ENCODE data around the gene DNAJC24.

The DNAJC24 gene

GRCh38 chr11:31478223-31478590 is 108.5 kb downstream of the DNAJC24 start:
- Histone ChIP-seq H3K36me3 (replicated peaks) (no peaks in the 10 kb centered on the region), H3K4me3 (no peak overlapping the region), H3K4me1 (peaks cover 24% of the 10 kb centered on the region), H3K27me3 (ENCODE audit: low read depth) (peaks cover 10% of the 10 kb centered on the region; the same call in 1 of the 2 replicates), H3K9me3 (no peaks in the 10 kb centered on the region)
- peak in 1 of 2 experiments; percentile 88 for DNase-seq (ENCODE audit: low spot score in 2 of 2)
- in situ Hi-C loops (cut with MboI; ENCODE audit: low sequenced_read_pairs) = no loop called here

GRCh38 chr11:31479066-31479465 is 109.4 kb downstream of the DNAJC24 start:
- in situ Hi-C loops (cut with MboI; ENCODE audit: low sequenced_read_pairs) = no loop called here
- H3K27me3 ChIP-seq (ENCODE audit: low read depth) = peaks cover 10% of the 10 kb centered on the region; the same call in 1 of the 2 replicates

GRCh38 chr11:31480930-31481329 is 111.3 kb downstream of the DNAJC24 start:
- peak; percentile 44 to 48 for DNase-seq (ENCODE audit: low spot score in 2 of 2)
- Histone ChIP-seq H3K9me3 (no peaks in the 10 kb centered on the region), H3K36me3 (replicated peaks) (no peaks in the 10 kb centered on the region), H3K27me3 (ENCODE audit: low read depth) (peaks cover 10% of the 10 kb centered on the region; the same call in 1 of the 2 replicates), H3K4me3 (no peak overlapping the region), H3K4me1 (peaks cover 24% of the 10 kb centered on the region)
- in situ Hi-C loops (cut with MboI; ENCODE audit: low sequenced_read_pairs) = loop anchor here (10.0 kb wide), 1 partner anchor 394 kb away; no protein-coding TSS in a partner anchor

More at GRCh38 chr11:31479066-31479465, 109.4 kb downstream of the DNAJC24 start:
- Histone ChIP-seq H3K36me3 (replicated peaks) (no peaks in the 10 kb centered on the region), H3K4me3 (no peak overlapping the region), H3K4me1 (peaks cover 24% of the 10 kb centered on the region), H3K9me3 (no peaks in the 10 kb centered on the region)
- no peak for DNase-seq (ENCODE audit: low spot score in 2 of 2)
